CD4-positive, alpha-beta T cell (primary cell): ENCODE data around the gene NLRP9. TPM values are rescaled to one million over a fixed set of nuclear protein-coding genes. Genes with fewer than 3 reads are reported as not detected.

ENCODE experiments used
- ATAC-seq: fragments of 200-7000 bp; cut with Tn5 transposase; one replicate; pipeline ENCODE4 v1.10.0; 2022; ENCODE audit warnings: mild to moderate bottlenecking; ENCODE audit not compliant: poor library complexity
- CTCF ChIA-PET: fragments of 350-600 bp; sonication (Branson Sonifier 250); formaldehyde crosslinking; loops from one replicate; lab custom pipeline; 2021; ENCODE audit warnings: antibody characterized with exemption, inconsistent platforms; lab: Charles Lee
- POLR2A ChIA-PET: fragments of 350-600 bp; sonication (Branson Sonifier 250); formaldehyde crosslinking; loops from one replicate; lab custom pipeline; 2021; ENCODE audit warnings: antibody characterized with exemption, inconsistent platforms; lab: Charles Lee
- DNase-seq, 14 experiments: peaks; one replicate each; pipeline ENCODE4 v3.0.0-alpha.2; 2013 to 2020; ENCODE audit warnings: mixed read lengths in 2 of 14
- H3K27ac ChIP-seq, 2 donors: one replicate each; pipeline versions ENCODE4 v1.5.1 to v1.7.0; 2013; ENCODE audit warnings: low read length in 2 of 2, low read depth in 1 of 2, mild to moderate bottlenecking in 1 of 2
- H3K27me3 ChIP-seq, 2 experiments: 1 replicate in 1 of 2; 2 replicates in 1 of 2; pipeline versions ENCODE4 v1.6.1 to v1.7.0; 2013; ENCODE audit warnings: low read length in 2 of 2, control low read depth in 1 of 2, mild to moderate bottlenecking in 1 of 2, moderate library complexity in 1 of 2; ENCODE audit not compliant: insufficient read depth in 2 of 2, control insufficient read depth in 1 of 2
- H3K36me3 ChIP-seq: one replicate; pipeline ENCODE4 v1.6.1; 2013; ENCODE audit warnings: low read length, control low read depth; ENCODE audit not compliant: insufficient read depth
- H3K4me1 ChIP-seq: one replicate; pipeline ENCODE4 v1.6.1; 2013; ENCODE audit warnings: low read length, control low read depth; ENCODE audit not compliant: insufficient read depth
- H3K4me3 ChIP-seq: one replicate; pipeline ENCODE4 v1.5.1; 2013; ENCODE audit warnings: mild to moderate bottlenecking, low read length, moderate library complexity
- H3K9me3 ChIP-seq, 2 experiments: 1 replicate in 1 of 2; 2 replicates in 1 of 2; pipeline versions ENCODE4 v1.6.1 to v1.7.0; 2013; ENCODE audit warnings: low read length in 2 of 2, mild to moderate bottlenecking in 2 of 2, control low read depth in 1 of 2, moderate library complexity in 1 of 2; ENCODE audit not compliant: control insufficient read depth in 1 of 2, insufficient read depth in 1 of 2
- H3K27ac Mint-ChIP-seq: one replicate; pipeline ENCODE4 v1.8.0; 2020; ENCODE audit warnings: mixed read lengths
- H3K27me3 Mint-ChIP-seq: one replicate; pipeline ENCODE4 v1.8.0; 2021; ENCODE audit warnings: mixed read lengths
- H3K36me3 Mint-ChIP-seq: one replicate; pipeline ENCODE4 v1.8.0; 2021; ENCODE audit warnings: low read depth, mixed read lengths
- H3K4me1 Mint-ChIP-seq: one replicate; pipeline ENCODE4 v1.8.0; 2021; ENCODE audit warnings: low read depth, mixed read lengths
- H3K4me3 Mint-ChIP-seq: one replicate; pipeline ENCODE4 v1.8.0; 2020; ENCODE audit warnings: mild to moderate bottlenecking, mixed read lengths
- H3K9me3 Mint-ChIP-seq: one replicate; pipeline ENCODE4 v1.8.0; 2020; ENCODE audit warnings: mixed read lengths
- CTCF ChIP-seq: fragments of 200-600 bp; IDR thresholded peaks from one replicate; pipeline ENCODE4 v1.8.0; 2022; ENCODE audit warnings: antibody characterized with exemption, mild to moderate bottlenecking
- intact Hi-C, 2 experiments: fragments of 100-400 bp; cut with DNase I in 1 of 2; cut with micrococcal nuclease in 1 of 2; formaldehyde crosslinking; loops; one replicate each; pipeline versions ENCODE4 v1.15.1 to v1.9.0; 2023 to 2025; cut with DNase I, micrococcal nuclease
- total RNA-seq, 174 experiments: library from RNA in 2 of 174; stranded (reverse) in 2 of 174; gene quantifications; one replicate each; pipeline ENCODE4 v1.2.3 and lab custom pipeline; 2021 to 2026

The NLRP9 gene
- total RNA-seq, 2 experiments from 2014 or later = not detected

GRCh38 chr19:55717251-55717650 is 21.0 kb downstream of the NLRP9 start:
- Histone ChIP-seq H3K27ac (no peak overlapping the region), H3K4me1 (no peaks in the 10 kb centered on the region), H3K36me3 (no peaks in the 10 kb centered on the region), H3K27me3 (peaks cover 20 to 23% of the 10 kb centered on the region in 2 experiments), H3K4me3 (no peak overlapping the region), H3K9me3 (peaks cover 0 to 20% of the 10 kb centered on the region in 2 experiments)
- H3K36me3 Mint-ChIP-seq = no peaks in the 10 kb centered on the region
- peaks cover 7% of the 10 kb centered on the region for H3K4me1 Mint-ChIP-seq
- DNase-seq (no peak), ATAC-seq (no peak)
- intact Hi-C loops = no loop called here
- CTCF ChIA-PET = no interaction called here
- H3K27me3 Mint-ChIP-seq = peaks cover 60% of the 10 kb centered on the region
- H3K9me3 Mint-ChIP-seq = peaks cover 11% of the 10 kb centered on the region
- H3K4me3 Mint-ChIP-seq = no peak overlapping the region
- POLR2A ChIA-PET = no interaction called here
- no peak for TF ChIP-seq CTCF
- no peak overlapping the region for H3K27ac Mint-ChIP-seq

GRCh38 chr19:55716531-55716930 is 21.7 kb downstream of the NLRP9 start:
- Histone ChIP-seq H3K4me1 (no peaks in the 10 kb centered on the region), H3K27me3 (peaks cover 20% of the 10 kb centered on the region in 2 experiments), H3K4me3 (no peak overlapping the region), H3K9me3 (peaks cover 4 to 15% of the 10 kb centered on the region in 2 experiments), H3K36me3 (no peaks in the 10 kb centered on the region), H3K27ac (no peak overlapping the region)
- no peak overlapping the region for H3K4me3 Mint-ChIP-seq
- peaks cover 53% of the 10 kb centered on the region for H3K27me3 Mint-ChIP-seq
- ChIA-PET POLR2A (no interaction called here), CTCF (interaction anchor here (0.7 kb wide), 1 partner anchor 515 kb away, joined by 3 read pairs; no protein-coding TSS in a partner anchor)
- ATAC-seq = no peak
- no peak for DNase-seq
- no peaks in the 10 kb centered on the region for H3K36me3 Mint-ChIP-seq
- TF ChIP-seq CTCF = no peak
- no peak overlapping the region for H3K27ac Mint-ChIP-seq
- intact Hi-C loops = no loop called here
- H3K9me3 Mint-ChIP-seq = peaks cover 6% of the 10 kb centered on the region
- peaks cover 7% of the 10 kb centered on the region for H3K4me1 Mint-ChIP-seq

GRCh38 chr19:55712804-55713631 is 25.2 kb downstream of the NLRP9 start:
- Histone ChIP-seq H3K36me3 (no peaks in the 10 kb centered on the region), H3K4me3 (no peak overlapping the region), H3K27ac (no peak overlapping the region), H3K4me1 (no peaks in the 10 kb centered on the region), H3K9me3 (peaks cover 0 to 5% of the 10 kb centered on the region in 2 experiments), H3K27me3 (peaks cover 8 to 9% of the 10 kb centered on the region in 2 experiments)
- H3K4me1 Mint-ChIP-seq = peaks cover 7% of the 10 kb centered on the region
- ChIA-PET CTCF (no interaction called here), POLR2A (no interaction called here)
- peaks cover 6% of the 10 kb centered on the region for H3K9me3 Mint-ChIP-seq
- ATAC-seq (no peak), DNase-seq (no peak)
- H3K27ac Mint-ChIP-seq = no peak overlapping the region
- no peak overlapping the region for H3K4me3 Mint-ChIP-seq
- intact Hi-C loops = no loop called here
- H3K27me3 Mint-ChIP-seq = peaks cover 19% of the 10 kb centered on the region
- no peak for TF ChIP-seq CTCF
- no peaks in the 10 kb centered on the region for H3K36me3 Mint-ChIP-seq
